GM12873 (cell line): ENCODE results near the gene SLC5A5.

ENCODE experiments used
- TF ChIP-seq, protein P1 (sequence below): IDR thresholded peaks from 2 replicates; pipeline ENCODE4 v1.5.1; 2012; ENCODE audit warnings: low read depth, mild to moderate bottlenecking, moderate library complexity, low read length, control low read depth; ENCODE audit not compliant: insufficient read depth; ENCODE audit errors: missing control alignments

The SLC5A5 gene

DNA sequence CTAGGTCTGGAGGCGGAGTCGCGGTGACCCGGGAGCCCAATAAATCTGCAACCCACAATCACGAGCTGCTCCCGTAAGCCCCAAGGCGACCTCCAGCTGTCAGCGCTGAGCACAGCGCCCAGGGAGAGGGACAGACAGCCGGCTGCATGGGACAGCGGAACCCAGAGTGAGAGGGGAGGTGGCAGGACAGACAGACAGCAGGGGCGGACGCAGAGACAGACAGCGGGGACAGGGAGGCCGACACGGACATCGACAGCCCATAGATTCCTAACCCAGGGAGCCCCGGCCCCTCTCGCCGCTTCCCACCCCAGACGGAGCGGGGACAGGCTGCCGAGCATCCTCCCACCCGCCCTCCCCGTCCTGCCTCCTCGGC is at the start of gene SLC5A5:
TSS of gene SLC5A5 (plus strand) at position 68 of the 373 bp plus-strand sequence. CDS start 375 bp downstream, outside the sequence.
- TF ChIP-seq, protein P1, sequence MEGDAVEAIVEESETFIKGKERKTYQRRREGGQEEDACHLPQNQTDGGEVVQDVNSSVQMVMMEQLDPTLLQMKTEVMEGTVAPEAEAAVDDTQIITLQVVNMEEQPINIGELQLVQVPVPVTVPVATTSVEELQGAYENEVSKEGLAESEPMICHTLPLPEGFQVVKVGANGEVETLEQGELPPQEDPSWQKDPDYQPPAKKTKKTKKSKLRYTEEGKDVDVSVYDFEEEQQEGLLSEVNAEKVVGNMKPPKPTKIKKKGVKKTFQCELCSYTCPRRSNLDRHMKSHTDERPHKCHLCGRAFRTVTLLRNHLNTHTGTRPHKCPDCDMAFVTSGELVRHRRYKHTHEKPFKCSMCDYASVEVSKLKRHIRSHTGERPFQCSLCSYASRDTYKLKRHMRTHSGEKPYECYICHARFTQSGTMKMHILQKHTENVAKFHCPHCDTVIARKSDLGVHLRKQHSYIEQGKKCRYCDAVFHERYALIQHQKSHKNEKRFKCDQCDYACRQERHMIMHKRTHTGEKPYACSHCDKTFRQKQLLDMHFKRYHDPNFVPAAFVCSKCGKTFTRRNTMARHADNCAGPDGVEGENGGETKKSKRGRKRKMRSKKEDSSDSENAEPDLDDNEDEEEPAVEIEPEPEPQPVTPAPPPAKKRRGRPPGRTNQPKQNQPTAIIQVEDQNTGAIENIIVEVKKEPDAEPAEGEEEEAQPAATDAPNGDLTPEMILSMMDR: no peak

DNA sequence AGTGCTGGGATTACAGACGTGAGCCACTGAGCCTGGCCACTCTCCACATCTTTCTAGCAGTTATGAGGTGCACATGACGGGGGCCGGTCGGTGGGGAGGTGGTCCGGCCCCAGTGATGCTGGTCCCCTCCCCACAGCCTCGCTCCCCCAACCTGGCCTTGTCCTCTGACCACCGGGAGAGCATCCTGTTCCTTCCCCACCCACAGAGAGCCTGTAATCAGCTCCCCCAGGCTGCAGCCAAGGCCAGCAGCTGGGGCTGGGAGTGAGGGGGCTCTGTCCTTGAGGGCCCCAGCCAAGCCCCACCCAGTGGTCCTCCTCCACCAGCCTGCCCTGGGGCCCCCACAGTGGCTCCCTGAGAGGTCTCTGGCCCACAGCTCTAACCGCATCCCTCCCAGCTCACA is 47.4 kb upstream of the SLC5A5 start:
- TF ChIP-seq, protein P1: no peak

DNA sequence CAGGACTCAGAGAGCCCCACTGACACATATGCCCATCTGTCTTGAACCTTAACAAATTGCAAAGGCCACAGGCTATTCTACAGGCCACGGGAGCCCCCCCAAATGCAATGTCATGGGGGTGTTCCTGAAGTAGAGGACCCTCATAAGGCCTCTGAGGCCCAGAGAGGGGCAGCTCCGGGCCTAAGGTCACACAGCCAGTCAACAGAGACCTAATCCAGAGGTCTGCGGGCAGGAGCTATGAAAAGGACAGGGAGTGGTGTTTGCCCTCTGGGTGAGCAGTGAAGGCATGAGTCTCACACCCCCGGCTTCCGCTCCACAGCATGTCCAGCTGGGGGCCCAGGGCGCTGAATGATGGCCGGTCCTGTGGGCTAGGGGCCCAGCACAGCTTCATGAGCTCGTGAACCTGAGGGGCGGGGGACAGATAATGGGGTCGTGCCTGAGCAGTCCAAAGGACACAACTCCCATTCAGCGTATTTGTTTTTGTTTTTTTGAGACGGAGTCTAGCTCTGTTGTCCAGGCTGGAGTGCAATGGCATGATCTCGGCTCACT is 45.2 kb upstream of the SLC5A5 start:
- TF ChIP-seq, protein P1: no peak

DNA sequence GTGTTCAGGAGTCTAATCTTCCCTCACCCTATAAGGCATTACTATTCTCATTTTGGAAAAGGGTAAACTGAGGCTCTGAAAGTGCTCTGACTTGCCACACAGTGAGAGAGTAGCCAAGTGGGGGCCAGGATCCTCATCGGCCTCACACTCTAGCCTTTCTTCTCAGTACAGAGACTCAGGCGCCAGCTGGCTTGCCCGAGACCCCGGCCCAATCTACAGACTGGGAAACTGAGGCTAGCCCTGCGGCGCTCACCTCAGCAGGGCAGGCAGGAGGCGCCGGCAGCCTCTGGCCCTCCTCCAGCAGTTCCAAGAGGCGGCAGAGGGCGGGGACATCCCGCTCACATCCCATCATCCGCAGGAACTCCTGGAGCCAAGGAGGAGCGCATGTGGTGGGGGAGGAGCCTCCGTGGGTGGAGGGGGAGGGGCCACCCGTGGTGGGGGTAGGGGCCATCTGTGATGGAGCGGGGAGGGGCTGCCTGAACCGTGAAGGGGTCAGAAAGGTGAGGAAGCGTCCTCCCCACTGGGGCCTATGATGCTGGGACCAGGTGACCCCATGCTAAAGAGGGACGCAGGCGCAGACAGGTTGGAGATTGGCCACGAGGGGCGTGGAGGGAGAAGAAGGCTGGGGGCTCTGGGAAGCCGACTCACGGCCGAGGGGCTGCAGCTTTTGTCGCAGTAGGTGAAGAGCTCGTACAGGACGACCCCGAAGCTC is 41.7 kb upstream of the SLC5A5 start:
- TF ChIP-seq, protein P1: no peak

DNA sequence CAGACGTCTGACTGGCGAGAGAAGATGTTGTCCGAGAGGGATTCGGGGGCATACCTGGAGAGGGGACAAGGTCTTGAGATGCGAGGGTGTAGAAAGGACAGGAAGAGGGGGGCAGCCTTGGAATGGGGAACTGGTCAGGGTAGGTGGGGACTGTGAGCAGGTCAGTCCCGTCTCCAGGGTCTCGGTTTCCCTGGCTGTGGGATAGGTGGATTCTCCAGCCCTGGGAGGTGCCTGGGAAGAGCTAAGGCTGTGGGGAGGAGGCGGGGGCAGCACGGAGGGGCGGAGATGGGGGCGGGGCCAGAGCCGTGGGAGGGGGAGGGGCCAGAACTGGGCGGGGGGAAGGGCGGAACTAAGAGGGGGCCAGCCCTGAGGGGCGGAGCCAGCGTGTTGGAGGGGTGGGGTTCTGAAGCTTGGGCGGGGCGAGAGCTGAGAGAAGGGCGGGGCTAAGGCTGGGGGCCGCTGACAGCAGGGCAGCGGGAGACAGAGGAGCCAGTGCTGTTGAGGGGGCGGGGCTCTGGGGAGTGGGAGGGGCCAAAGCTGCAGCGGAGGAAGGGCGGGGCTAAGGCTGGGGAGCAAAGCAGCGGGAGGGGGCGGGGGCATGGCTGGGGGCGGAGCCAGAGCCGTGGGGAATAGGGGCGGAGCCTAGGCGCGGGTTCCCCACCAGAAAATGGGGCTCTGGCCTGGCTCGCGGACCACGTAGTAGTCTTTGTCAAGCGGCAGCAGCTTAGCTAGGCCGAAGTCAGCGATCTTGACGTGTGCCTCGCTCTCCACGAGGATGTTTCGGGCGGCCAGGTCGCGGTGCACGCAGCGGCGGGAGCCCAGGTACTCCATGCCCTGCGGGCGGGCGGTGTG is 41.0 kb upstream of the SLC5A5 start:
- TF ChIP-seq, protein P1: no peak

DNA sequence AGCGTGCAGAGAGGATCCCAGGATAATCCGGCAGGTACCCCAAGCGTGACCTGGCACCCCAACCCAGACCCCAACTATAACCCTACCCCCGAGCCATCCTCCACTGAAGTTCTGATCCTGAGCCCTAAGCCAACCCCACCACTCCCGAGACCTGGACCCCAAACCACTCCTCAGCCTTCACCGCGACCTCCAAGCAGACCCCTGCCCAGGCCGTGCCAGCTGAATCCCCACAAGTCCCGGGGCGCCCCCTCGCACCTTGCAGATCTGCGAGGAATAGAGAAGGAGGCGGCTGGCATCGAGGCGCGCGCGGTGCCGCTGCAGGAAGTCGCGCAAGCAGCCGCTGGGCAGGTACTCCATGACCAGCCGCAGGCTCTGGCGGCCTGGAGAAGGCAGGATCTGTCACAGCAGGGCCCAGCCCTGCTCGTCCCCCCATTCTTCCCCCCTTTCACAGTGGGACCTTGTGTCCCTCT is 40.3 kb upstream of the SLC5A5 start:
- TF ChIP-seq, protein P1: no peak
